Measurements from ENCODE around the gene SNCB. TPM values are rescaled to one million over a fixed set of nuclear protein-coding genes. Genes with fewer than 3 reads are reported as not detected.

Gene SNCB
- total RNA-seq, 1 experiment from 2014 or later = not detected

DNA sequence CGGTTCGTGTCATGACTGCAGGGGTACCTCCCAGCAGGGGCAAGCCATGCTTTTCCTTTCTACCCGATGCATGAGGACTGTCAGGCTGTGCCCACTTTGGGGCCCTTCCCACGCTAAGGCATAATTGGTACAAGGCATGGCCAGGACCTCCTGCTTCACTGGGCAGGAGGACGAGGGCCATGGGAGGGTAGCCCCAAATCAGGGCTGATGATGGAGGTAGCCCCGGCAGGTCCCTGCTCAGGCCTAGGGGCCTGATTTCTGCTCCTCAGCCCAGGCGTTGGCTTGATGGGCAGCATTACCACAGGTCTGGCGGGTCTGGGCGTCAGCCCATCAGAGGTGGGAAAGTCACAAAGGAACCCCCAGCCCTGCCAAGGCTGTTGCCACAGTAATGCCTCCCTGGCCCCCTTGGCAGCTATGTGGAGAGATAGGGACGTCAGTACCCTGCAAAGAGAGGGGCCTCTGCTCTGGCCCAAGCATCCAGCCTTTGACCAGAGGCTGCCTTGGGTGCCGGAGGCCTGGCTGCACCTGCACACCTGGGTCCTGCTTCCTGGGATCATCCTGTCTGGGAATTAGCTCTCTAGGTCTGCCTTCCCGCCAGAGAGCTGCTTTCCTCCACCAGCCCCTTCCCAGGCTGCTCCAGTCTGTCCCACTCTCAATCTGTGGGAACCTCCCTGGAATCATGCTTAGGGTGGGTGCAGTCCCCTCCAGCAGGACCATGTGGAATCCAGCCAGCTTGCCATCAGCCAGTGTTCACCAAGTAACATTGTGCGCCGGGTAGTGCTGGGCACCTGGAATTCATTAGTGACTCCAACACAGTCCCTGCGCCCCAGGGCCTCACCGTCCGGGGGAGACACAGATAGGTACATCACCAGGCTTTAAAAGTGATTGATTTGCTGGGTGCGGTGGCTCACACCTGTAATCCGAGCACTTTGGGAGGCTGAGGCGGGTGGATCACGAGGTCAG, 32.3 kb upstream of the SNCB start:
- Histone ChIP-seq H3K27me3 (ENCODE audit: insufficient read depth, low read length) (no peaks in the 10 kb centered on the region), H3K9ac (ENCODE audit: low read length) (no peak overlapping the region), H3K4me2 (ENCODE audit: low read length) (no peak overlapping the region), H3K9me2 (ENCODE audit: insufficient read depth) (no peaks in the 10 kb centered on the region), H3K27ac (ENCODE audit: low read depth, low read length) (no peak overlapping the region), H3K9me3 (ENCODE audit: control insufficient read depth in 1 of 2, insufficient read depth in 1 of 2, low read depth in 1 of 2, low read length in 2 of 2) (no peaks in the 10 kb centered on the region), H3K79me2 (ENCODE audit: insufficient read depth, low read length) (no peaks in the 10 kb centered on the region), H2AFZ (ENCODE audit: low read depth, low read length, poor library complexity, severe bottlenecking) (no peak overlapping the region), H4K20me1 (ENCODE audit: insufficient read depth) (no peaks in the 10 kb centered on the region), H3K4me3 (replicated peaks in 1 of 2; ENCODE audit: low read depth in 1 of 2, low read length in 2 of 2) (no peak overlapping the region), H3K4me1 (ENCODE audit: control insufficient read depth in 1 of 2, insufficient read depth in 2 of 2, low read length in 2 of 2) (no peaks in the 10 kb centered on the region; a peak in 1 of 4 replicates), H3K36me3 (ENCODE audit: control insufficient read depth in 1 of 2, insufficient read depth in 2 of 2, low read length in 2 of 2) (no peaks in the 10 kb centered on the region)
- CTCF ChIA-PET = interaction anchor here (1.2 kb wide), 1 partner anchor 451 kb away, joined by 4 read pairs; no protein-coding TSS in a partner anchor
- no TSS peak for BruUV-seq (replicated peaks)
- no peak for ATAC-seq
- TF ChIP-seq REST (IDR thresholded peaks at IDR 0.05; ENCODE audit: low read depth) = no peak
- TF ChIP-seq, protein P1, sequence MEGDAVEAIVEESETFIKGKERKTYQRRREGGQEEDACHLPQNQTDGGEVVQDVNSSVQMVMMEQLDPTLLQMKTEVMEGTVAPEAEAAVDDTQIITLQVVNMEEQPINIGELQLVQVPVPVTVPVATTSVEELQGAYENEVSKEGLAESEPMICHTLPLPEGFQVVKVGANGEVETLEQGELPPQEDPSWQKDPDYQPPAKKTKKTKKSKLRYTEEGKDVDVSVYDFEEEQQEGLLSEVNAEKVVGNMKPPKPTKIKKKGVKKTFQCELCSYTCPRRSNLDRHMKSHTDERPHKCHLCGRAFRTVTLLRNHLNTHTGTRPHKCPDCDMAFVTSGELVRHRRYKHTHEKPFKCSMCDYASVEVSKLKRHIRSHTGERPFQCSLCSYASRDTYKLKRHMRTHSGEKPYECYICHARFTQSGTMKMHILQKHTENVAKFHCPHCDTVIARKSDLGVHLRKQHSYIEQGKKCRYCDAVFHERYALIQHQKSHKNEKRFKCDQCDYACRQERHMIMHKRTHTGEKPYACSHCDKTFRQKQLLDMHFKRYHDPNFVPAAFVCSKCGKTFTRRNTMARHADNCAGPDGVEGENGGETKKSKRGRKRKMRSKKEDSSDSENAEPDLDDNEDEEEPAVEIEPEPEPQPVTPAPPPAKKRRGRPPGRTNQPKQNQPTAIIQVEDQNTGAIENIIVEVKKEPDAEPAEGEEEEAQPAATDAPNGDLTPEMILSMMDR (IDR thresholded peaks at IDR 0.05 in 2 of 3, conservative IDR thresholded peaks at IDR 0.05 in 1 of 3; ENCODE audit: borderline replicate concordance in 1 of 3, insufficient read depth in 1 of 3, low read depth in 2 of 3, low read length in 2 of 3) = no peak
- TF ChIP-seq POLR2AphosphoS5 (IDR thresholded peaks at IDR 0.05; ENCODE audit: low read depth, low read length) = no peak
- TF ChIP-seq EGR1 (IDR thresholded peaks at IDR 0.05; ENCODE audit: low read depth) = no peak
- TF ChIP-seq SIN3A (IDR thresholded peaks at IDR 0.05; ENCODE audit: low read depth) = no peak
- no peak for TF ChIP-seq EZH2 (IDR thresholded peaks at IDR 0.05)
- TF ChIP-seq JUND (IDR thresholded peaks at IDR 0.05) = no peak
- RAD21 ChIA-PET (ENCODE audit: low non-redundant PET in 1 of 2, low total read pairs in 2 of 2, uncharacterized antibody in 2 of 2, unreplicated experiment in 2 of 2) = no interaction called here
- POLR2A ChIA-PET = no interaction called here
- DNase-seq (ENCODE audit: low read depth, low spot score) = no peak
- intact Hi-C loops (cut with micrococcal nuclease) = loop anchor here (5.0 kb wide), 1 partner anchor 160 kb away; no protein-coding TSS in a partner anchor

Data from HCT116 (cell line).